Loucy (cell line): ENCODE data around the gene GALNT1.

Experiments used
- H2AFZ ChIP-seq: fragments of 200-600 bp; sonication (generic); 2 replicates; pipeline ENCODE4 v1.6.0; 2016; ENCODE audit warnings: antibody characterized with exemption, mild to moderate bottlenecking, low read length, moderate library complexity
- H3F3A ChIP-seq: fragments of 200-600 bp; 2 replicates; pipeline ENCODE4 v1.6.0; 2016; ENCODE audit warnings: antibody characterized with exemption, low read depth, mild to moderate bottlenecking
- H3K27me3 ChIP-seq: fragments of 200-600 bp; sonication (generic); 2 replicates; pipeline ENCODE4 v1.6.1; 2014; ENCODE audit warnings: low read length, mild to moderate bottlenecking; ENCODE audit not compliant: insufficient read depth, poor library complexity, severe bottlenecking
- H3K36me3 ChIP-seq: fragments of 200-600 bp; sonication (generic); 2 replicates; pipeline ENCODE4 v1.6.1; 2016; ENCODE audit warnings: low read length; ENCODE audit not compliant: insufficient read depth
- H3K4me1 ChIP-seq: fragments of 200-600 bp; sonication (generic); 2 replicates; pipeline ENCODE4 v1.5.1; 2014; ENCODE audit warnings: low read length, mild to moderate bottlenecking; ENCODE audit not compliant: insufficient read depth, poor library complexity, severe bottlenecking
- H3K4me2 ChIP-seq: fragments of 200-600 bp; sonication (generic); 2 replicates; pipeline ENCODE4 v1.6.0; 2014; ENCODE audit warnings: antibody characterized with exemption, low read length, low read depth, mild to moderate bottlenecking; ENCODE audit not compliant: poor library complexity, severe bottlenecking
- H3K4me3 ChIP-seq: fragments of 200-600 bp; sonication (generic); 2 replicates; pipeline ENCODE4 v1.5.1; 2014; ENCODE audit warnings: low read length, mild to moderate bottlenecking, mixed read lengths; ENCODE audit not compliant: poor library complexity, severe bottlenecking
- H3K79me2 ChIP-seq: fragments of 200-600 bp; sonication (generic); 2 replicates; pipeline ENCODE4 v1.6.1; 2014; ENCODE audit warnings: low read length; ENCODE audit not compliant: insufficient read depth
- H3K9ac ChIP-seq: fragments of 200-600 bp; sonication (generic); 2 replicates; pipeline ENCODE4 v1.6.0; 2014; ENCODE audit warnings: mild to moderate bottlenecking, low read depth, low read length, moderate library complexity; ENCODE audit not compliant: poor library complexity, severe bottlenecking
- H3K9me2 ChIP-seq: fragments of 200-600 bp; sonication (generic); replicated peaks from 2 replicates; pipeline ENCODE4 v1.6.1; 2016; ENCODE audit warnings: low read depth, low read length, mixed read lengths
- H3K9me3 ChIP-seq: fragments of 200-600 bp; sonication (generic); 2 replicates; pipeline ENCODE4 v1.6.1; 2014; ENCODE audit warnings: mild to moderate bottlenecking, antibody characterized with exemption, low read length, low read depth; ENCODE audit not compliant: insufficient read depth
- H4K20me1 ChIP-seq: fragments of 200-600 bp; sonication (generic); 2 replicates; pipeline ENCODE4 v1.6.0; 2014; ENCODE audit warnings: antibody characterized with exemption, low read length, mild to moderate bottlenecking; ENCODE audit not compliant: insufficient read depth, poor library complexity, severe bottlenecking
- CTCF ChIP-seq: fragments of 200-600 bp; sonication (generic); conservative IDR thresholded peaks from 2 replicates; pipeline ENCODE4 v1.5.1; 2014; ENCODE audit warnings: mild to moderate bottlenecking, antibody characterized with exemption, low read length
- EZH2phosphoT487 ChIP-seq: fragments of 200-600 bp; IDR thresholded peaks from 2 replicates; pipeline ENCODE4 v1.6.1; 2018; ENCODE audit warnings: antibody characterized with exemption, mild to moderate bottlenecking, moderate library complexity, borderline replicate concordance

Gene GALNT1

GRCh38 chr18:35715139-35715538, 133.6 kb downstream of the GALNT1 start:
- H3K4me1 ChIP-seq = no peaks in the 10 kb centered on the region
- 0 out of 2 replicates have a peak, but pooled peaks cover 2% of the 10 kb centered on the region for H3K36me3 ChIP-seq
- no peaks in the 10 kb centered on the region for H4K20me1 ChIP-seq
- no peak overlapping the region for H3K4me2 ChIP-seq
- H3K9ac ChIP-seq = no peak overlapping the region
- no peaks in the 10 kb centered on the region for H3K9me2 ChIP-seq
- H3K4me3 ChIP-seq = no peak overlapping the region
- H3K27me3 ChIP-seq = no peaks in the 10 kb centered on the region
- no peaks in the 10 kb centered on the region for H3F3A ChIP-seq
- H3K9me3 ChIP-seq = peaks cover 4% of the 10 kb centered on the region; the same call in 1 of the 2 replicates
- no peaks in the 10 kb centered on the region for H3K79me2 ChIP-seq
- no peak overlapping the region for H2AFZ ChIP-seq
- TF ChIP-seq CTCF = no peak

- no peaks in the 10 kb centered on the region for H3K27me3 ChIP-seq
These were observed 134.8 kb downstream of the GALNT1 start for GRCh38 chr18:35716169-35716831.

GRCh38 chr18:35717182-35717581, 135.6 kb downstream of the GALNT1 start:
- Histone ChIP-seq H3K27me3 (no peaks in the 10 kb centered on the region), H4K20me1 (no peaks in the 10 kb centered on the region), H2AFZ (no peak overlapping the region), H3K36me3 (no peaks in the 10 kb centered on the region), H3K4me3 (no peak overlapping the region), H3K4me2 (no peak overlapping the region), H3K9ac (no peak overlapping the region), H3K9me2 (no peaks in the 10 kb centered on the region), H3K79me2 (no peaks in the 10 kb centered on the region), H3K4me1 (no peaks in the 10 kb centered on the region), H3K9me3 (peaks cover 4% of the 10 kb centered on the region; the same call in 1 of the 2 replicates), H3F3A (no peaks in the 10 kb centered on the region)
- TF ChIP-seq CTCF = no peak
- no peak for TF ChIP-seq EZH2phosphoT487

More at GRCh38 chr18:35716169-35716831, 134.8 kb downstream of the GALNT1 start:
- Histone ChIP-seq H3K4me3 (no peak overlapping the region), H3K79me2 (no peaks in the 10 kb centered on the region), H3K4me2 (no peak overlapping the region), H2AFZ (no peak overlapping the region), H3K9me2 (no peaks in the 10 kb centered on the region), H3F3A (no peaks in the 10 kb centered on the region), H4K20me1 (no peaks in the 10 kb centered on the region), H3K4me1 (no peaks in the 10 kb centered on the region), H3K9ac (no peak overlapping the region), H3K9me3 (peaks cover 4% of the 10 kb centered on the region; the same call in 1 of the 2 replicates), H3K36me3 (no peaks in the 10 kb centered on the region)
- TF ChIP-seq CTCF (no peak), EZH2phosphoT487 (no peak)
